ENCODE data around the gene PGAP1. TPM values are rescaled to one million over a fixed set of nuclear protein-coding genes. Genes with fewer than 3 reads are reported as not detected.

The PGAP1 gene
- total and polyA plus RNA-seq, 2 donors (not counting 1 experiment from before 2014, with no cell fraction given), result 0.25 to 21.8 TPM

DNA sequence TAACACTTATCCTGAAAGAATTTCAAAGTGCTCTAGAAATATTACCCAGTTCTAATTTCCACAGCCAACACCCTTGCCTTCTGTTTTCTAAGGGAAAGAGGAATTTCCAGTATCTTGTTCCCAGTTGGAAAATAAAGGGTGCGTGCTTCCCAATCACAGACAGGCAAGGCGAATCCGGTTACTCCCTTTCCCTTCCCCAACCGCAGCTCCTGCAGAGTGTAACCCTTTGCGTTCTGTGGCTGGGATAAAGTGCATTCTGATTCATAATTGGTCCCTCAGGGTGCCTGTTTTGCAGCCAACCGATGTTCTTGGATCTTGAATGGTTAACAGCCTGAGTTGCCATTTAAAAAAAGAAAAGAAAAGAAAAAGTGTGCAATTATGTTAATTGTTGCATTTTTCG is 40.6 kb upstream of the PGAP1 start:
- intact Hi-C loops (cut with micrococcal nuclease), result no loop called here
- POLR2A ChIA-PET, result no interaction called here
- H3K9ac ChIP-seq (ENCODE audit: low read length), result no peak overlapping the region
- H3K27me3 ChIP-seq (replicated peaks in 1 of 4; ENCODE audit: control extremely low read depth in 1 of 4, control insufficient read depth in 3 of 4, insufficient read depth in 4 of 4, low read length in 3 of 4), result no peaks in the 10 kb centered on the region
- no peaks in the 10 kb centered on the region for H3K9me3 ChIP-seq (ENCODE audit: control extremely low read depth in 1 of 3, control insufficient read depth in 2 of 3, insufficient read depth in 1 of 3, low read length in 2 of 3)
- no peaks in the 10 kb centered on the region for H3K4me1 ChIP-seq (ENCODE audit: control insufficient read depth in 2 of 2, insufficient read depth in 2 of 2, low read length in 2 of 2)
- H3K36me3 ChIP-seq (replicated peaks in 1 of 2; ENCODE audit: control extremely low read depth in 1 of 2, control insufficient read depth in 1 of 2, extremely low read depth in 1 of 2, insufficient read depth in 2 of 2, low read length in 1 of 2), result no peaks in the 10 kb centered on the region
- no peak overlapping the region for H3K4me2 ChIP-seq (replicated peaks; ENCODE audit: low read depth, low read length, poor library complexity, severe bottlenecking)
- ATAC-seq (ENCODE audit: low read depth), result no peak
- CTCF ChIA-PET, result no interaction called here
- Mint-ChIP-seq H3K27me3 (no peaks in the 10 kb centered on the region), H3K9me3 (ENCODE audit: insufficient read depth) (no peaks in the 10 kb centered on the region), H3K4me1 (no peaks in the 10 kb centered on the region), H3K27ac (no peak overlapping the region), H3K4me3 (no peak overlapping the region)
- H4K20me1 ChIP-seq (ENCODE audit: control insufficient read depth, insufficient read depth, low read length, poor library complexity, severe bottlenecking), result no peaks in the 10 kb centered on the region
- WGBS (ENCODE audit: insufficient coverage), result 77% methylated on average over 2 of the region's 7 CpGs
- DNase-seq, result no peak
- no peaks in the 10 kb centered on the region for H3K79me2 ChIP-seq (ENCODE audit: control insufficient read depth, insufficient read depth, low read length)
- H2AFZ ChIP-seq (ENCODE audit: insufficient read depth, low read depth, low read length, poor library complexity, severe bottlenecking), result no peak overlapping the region
- TF ChIP-seq, protein P1, sequence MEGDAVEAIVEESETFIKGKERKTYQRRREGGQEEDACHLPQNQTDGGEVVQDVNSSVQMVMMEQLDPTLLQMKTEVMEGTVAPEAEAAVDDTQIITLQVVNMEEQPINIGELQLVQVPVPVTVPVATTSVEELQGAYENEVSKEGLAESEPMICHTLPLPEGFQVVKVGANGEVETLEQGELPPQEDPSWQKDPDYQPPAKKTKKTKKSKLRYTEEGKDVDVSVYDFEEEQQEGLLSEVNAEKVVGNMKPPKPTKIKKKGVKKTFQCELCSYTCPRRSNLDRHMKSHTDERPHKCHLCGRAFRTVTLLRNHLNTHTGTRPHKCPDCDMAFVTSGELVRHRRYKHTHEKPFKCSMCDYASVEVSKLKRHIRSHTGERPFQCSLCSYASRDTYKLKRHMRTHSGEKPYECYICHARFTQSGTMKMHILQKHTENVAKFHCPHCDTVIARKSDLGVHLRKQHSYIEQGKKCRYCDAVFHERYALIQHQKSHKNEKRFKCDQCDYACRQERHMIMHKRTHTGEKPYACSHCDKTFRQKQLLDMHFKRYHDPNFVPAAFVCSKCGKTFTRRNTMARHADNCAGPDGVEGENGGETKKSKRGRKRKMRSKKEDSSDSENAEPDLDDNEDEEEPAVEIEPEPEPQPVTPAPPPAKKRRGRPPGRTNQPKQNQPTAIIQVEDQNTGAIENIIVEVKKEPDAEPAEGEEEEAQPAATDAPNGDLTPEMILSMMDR (IDR thresholded peaks at IDR 0.05), result no peak
- TF ChIP-seq EZH2 (IDR thresholded peaks at IDR 0.05; ENCODE audit: borderline replicate concordance, insufficient read depth, low read depth, low read length, poor library complexity, severe bottlenecking), result no peak
- H3K4me3 ChIP-seq (ENCODE audit: control extremely low read depth in 1 of 5, extremely low read depth in 1 of 5, insufficient read depth in 1 of 5, low read depth in 2 of 5, low read length in 4 of 5), result no peak overlapping the region
- H3K27ac ChIP-seq (ENCODE audit: low read length in 2 of 2), result no peak overlapping the region

DNA sequence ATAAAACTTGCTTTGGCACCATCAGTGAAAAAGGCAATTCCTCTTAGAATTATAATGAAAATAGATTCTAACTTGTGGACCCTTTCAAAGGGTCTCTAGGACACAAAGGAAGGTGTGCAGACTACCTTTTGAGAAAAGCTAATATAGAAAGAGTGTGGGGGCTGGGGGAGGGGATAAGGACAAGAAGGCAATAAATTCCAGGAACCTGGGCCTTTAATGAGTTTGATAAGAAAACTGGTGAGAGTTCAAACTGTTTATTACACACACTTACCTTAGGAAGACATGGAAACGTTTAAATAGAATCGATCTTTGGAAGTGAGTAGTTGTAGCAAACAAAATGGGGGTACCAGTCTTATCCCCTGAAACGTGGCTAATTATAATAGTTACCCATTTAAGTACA is 39.6 kb upstream of the PGAP1 start:
- TF ChIP-seq EZH2 (IDR thresholded peaks at IDR 0.05; ENCODE audit: borderline replicate concordance, insufficient read depth, low read depth, low read length, poor library complexity, severe bottlenecking), result no peak
- TF ChIP-seq, protein P1 (IDR thresholded peaks at IDR 0.05), result no peak
- H3K4me1 ChIP-seq (ENCODE audit: control insufficient read depth in 2 of 2, insufficient read depth in 2 of 2, low read length in 2 of 2), result no peaks in the 10 kb centered on the region
- intact Hi-C loops (cut with micrococcal nuclease), result no loop called here
- no peaks in the 10 kb centered on the region for H4K20me1 ChIP-seq (ENCODE audit: control insufficient read depth, insufficient read depth, low read length, poor library complexity, severe bottlenecking)
- DNase-seq, result no peak
- H3K4me3 Mint-ChIP-seq, result no peak overlapping the region
- H2AFZ ChIP-seq (ENCODE audit: insufficient read depth, low read depth, low read length, poor library complexity, severe bottlenecking), result no peak overlapping the region
- no peak overlapping the region for H3K4me3 ChIP-seq (ENCODE audit: control extremely low read depth in 1 of 5, extremely low read depth in 1 of 5, insufficient read depth in 1 of 5, low read depth in 2 of 5, low read length in 4 of 5)
- H3K79me2 ChIP-seq (ENCODE audit: control insufficient read depth, insufficient read depth, low read length), result no peaks in the 10 kb centered on the region
- no peak overlapping the region for H3K27ac Mint-ChIP-seq
- no peak for ATAC-seq (ENCODE audit: low read depth)
- POLR2A ChIA-PET, result no interaction called here
- H3K9me3 Mint-ChIP-seq (ENCODE audit: insufficient read depth), result no peaks in the 10 kb centered on the region
- no peaks in the 10 kb centered on the region for H3K27me3 Mint-ChIP-seq
- no peak overlapping the region for H3K27ac ChIP-seq (ENCODE audit: low read length in 2 of 2)
- CTCF ChIA-PET, result no interaction called here
- H3K4me2 ChIP-seq (replicated peaks; ENCODE audit: low read depth, low read length, poor library complexity, severe bottlenecking), result no peak overlapping the region
- H3K27me3 ChIP-seq (replicated peaks in 1 of 4; ENCODE audit: control extremely low read depth in 1 of 4, control insufficient read depth in 3 of 4, insufficient read depth in 4 of 4, low read length in 3 of 4), result no peaks in the 10 kb centered on the region
- H3K9me3 ChIP-seq (ENCODE audit: control extremely low read depth in 1 of 3, control insufficient read depth in 2 of 3, insufficient read depth in 1 of 3, low read length in 2 of 3), result no peaks in the 10 kb centered on the region
- no peaks in the 10 kb centered on the region for H3K4me1 Mint-ChIP-seq
- H3K36me3 ChIP-seq (replicated peaks in 1 of 2; ENCODE audit: control extremely low read depth in 1 of 2, control insufficient read depth in 1 of 2, extremely low read depth in 1 of 2, insufficient read depth in 2 of 2, low read length in 1 of 2), result no peaks in the 10 kb centered on the region
- no peak overlapping the region for H3K9ac ChIP-seq (ENCODE audit: low read length)
- WGBS (ENCODE audit: insufficient coverage), result no CpG with 5 or more reads among the region's 3 CpGs
